Ishikawa (cell line): ENCODE results near the gene CTNND1.

Source experiments
- CEBPB ChIP-seq: IDR thresholded peaks from 2 replicates; pipeline ENCODE4 v1.6.1; 2012
- CREB1 ChIP-seq: IDR thresholded peaks from 2 replicates; pipeline ENCODE4 v1.6.1; 2012; ENCODE audit warnings: low read depth
- EGR1 ChIP-seq: IDR thresholded peaks from 2 replicates; pipeline ENCODE4 v1.6.1; 2012
- EP300 ChIP-seq: IDR thresholded peaks from 2 replicates; pipeline ENCODE4 v1.6.1; 2012; ENCODE audit warnings: borderline replicate concordance
- FOXM1 ChIP-seq: IDR thresholded peaks from 2 replicates; pipeline ENCODE4 v1.6.1; 2012; ENCODE audit warnings: low read depth, borderline replicate concordance
- NFIC ChIP-seq: IDR thresholded peaks from 2 replicates; pipeline ENCODE4 v1.6.1; 2012
- RAD21 ChIP-seq: IDR thresholded peaks from 2 replicates; pipeline ENCODE4 v1.6.1; 2012; ENCODE audit warnings: low read depth
- TAF1 ChIP-seq: IDR thresholded peaks from 2 replicates; pipeline ENCODE4 v1.6.1; 2012; ENCODE audit warnings: low read depth, mild to moderate bottlenecking
- TCF12 ChIP-seq: IDR thresholded peaks from 2 replicates; pipeline ENCODE4 v1.6.1; 2012; ENCODE audit warnings: low read depth
- YY1 ChIP-seq: IDR thresholded peaks from 2 replicates; pipeline ENCODE4 v1.6.1; 2012; ENCODE audit warnings: low read depth
- ZBTB7A ChIP-seq: IDR thresholded peaks from 2 replicates; pipeline ENCODE4 v1.6.1; 2012; ENCODE audit warnings: low read depth
- TF ChIP-seq, protein P1 (sequence below): IDR thresholded peaks from 2 replicates; pipeline ENCODE4 v1.6.1; 2012; ENCODE audit warnings: low read depth, mild to moderate bottlenecking
- TF ChIP-seq, protein P2 (sequence below): IDR thresholded peaks from 2 replicates; pipeline ENCODE4 v1.6.1; 2012
- TF ChIP-seq, protein P3 (sequence below): IDR thresholded peaks from 2 replicates; pipeline ENCODE4 v1.6.1; 2012

The CTNND1 gene

DNA sequence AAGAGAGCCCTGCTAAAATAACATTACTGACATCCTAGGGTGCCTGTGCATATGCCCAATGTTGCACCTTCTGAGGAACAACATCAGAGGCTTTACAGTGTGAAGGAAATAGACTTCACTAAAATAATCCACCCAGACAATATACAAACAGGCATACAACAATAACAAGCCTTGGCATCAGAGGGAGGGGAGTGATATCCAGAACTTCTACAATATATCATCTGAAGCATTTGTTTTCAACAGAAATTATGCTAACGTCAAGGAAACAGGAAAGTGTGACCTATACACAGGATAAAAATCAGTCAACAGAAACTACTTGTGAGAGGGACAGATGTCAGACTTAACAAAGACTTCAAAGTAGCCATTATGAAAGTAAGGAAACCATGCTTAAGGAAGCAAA, 81.3 kb downstream of the CTNND1 start:
- TF ChIP-seq CEBPB (no peak), CREB1 (no peak), TAF1 (no peak), EGR1 (no peak), RAD21 (no peak), TCF12 (no peak), EP300 (no peak), YY1 (no peak)
- TF ChIP-seq, protein P1, sequence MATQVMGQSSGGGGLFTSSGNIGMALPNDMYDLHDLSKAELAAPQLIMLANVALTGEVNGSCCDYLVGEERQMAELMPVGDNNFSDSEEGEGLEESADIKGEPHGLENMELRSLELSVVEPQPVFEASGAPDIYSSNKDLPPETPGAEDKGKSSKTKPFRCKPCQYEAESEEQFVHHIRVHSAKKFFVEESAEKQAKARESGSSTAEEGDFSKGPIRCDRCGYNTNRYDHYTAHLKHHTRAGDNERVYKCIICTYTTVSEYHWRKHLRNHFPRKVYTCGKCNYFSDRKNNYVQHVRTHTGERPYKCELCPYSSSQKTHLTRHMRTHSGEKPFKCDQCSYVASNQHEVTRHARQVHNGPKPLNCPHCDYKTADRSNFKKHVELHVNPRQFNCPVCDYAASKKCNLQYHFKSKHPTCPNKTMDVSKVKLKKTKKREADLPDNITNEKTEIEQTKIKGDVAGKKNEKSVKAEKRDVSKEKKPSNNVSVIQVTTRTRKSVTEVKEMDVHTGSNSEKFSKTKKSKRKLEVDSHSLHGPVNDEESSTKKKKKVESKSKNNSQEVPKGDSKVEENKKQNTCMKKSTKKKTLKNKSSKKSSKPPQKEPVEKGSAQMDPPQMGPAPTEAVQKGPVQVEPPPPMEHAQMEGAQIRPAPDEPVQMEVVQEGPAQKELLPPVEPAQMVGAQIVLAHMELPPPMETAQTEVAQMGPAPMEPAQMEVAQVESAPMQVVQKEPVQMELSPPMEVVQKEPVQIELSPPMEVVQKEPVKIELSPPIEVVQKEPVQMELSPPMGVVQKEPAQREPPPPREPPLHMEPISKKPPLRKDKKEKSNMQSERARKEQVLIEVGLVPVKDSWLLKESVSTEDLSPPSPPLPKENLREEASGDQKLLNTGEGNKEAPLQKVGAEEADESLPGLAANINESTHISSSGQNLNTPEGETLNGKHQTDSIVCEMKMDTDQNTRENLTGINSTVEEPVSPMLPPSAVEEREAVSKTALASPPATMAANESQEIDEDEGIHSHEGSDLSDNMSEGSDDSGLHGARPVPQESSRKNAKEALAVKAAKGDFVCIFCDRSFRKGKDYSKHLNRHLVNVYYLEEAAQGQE: no peak
- TF ChIP-seq, protein P2, sequence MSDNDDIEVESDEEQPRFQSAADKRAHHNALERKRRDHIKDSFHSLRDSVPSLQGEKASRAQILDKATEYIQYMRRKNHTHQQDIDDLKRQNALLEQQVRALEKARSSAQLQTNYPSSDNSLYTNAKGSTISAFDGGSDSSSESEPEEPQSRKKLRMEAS: no peak

- TF ChIP-seq, protein P2: no peak
- TF ChIP-seq, protein P3, sequence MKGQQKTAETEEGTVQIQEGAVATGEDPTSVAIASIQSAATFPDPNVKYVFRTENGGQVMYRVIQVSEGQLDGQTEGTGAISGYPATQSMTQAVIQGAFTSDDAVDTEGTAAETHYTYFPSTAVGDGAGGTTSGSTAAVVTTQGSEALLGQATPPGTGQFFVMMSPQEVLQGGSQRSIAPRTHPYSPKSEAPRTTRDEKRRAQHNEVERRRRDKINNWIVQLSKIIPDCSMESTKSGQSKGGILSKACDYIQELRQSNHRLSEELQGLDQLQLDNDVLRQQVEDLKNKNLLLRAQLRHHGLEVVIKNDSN: no peak
- TF ChIP-seq ZBTB7A (no peak), TCF12 (no peak), NFIC (no peak), CREB1 (no peak)
Observed at GRCh38 chr11:57867966-57868365, 106.4 kb downstream of the CTNND1 start.

- TF ChIP-seq YY1 (no peak), FOXM1 (no peak), RAD21 (no peak), TCF12 (no peak), NFIC (no peak), CREB1 (no peak), ZBTB7A (no peak), TAF1 (no peak), EGR1 (no peak), CEBPB (no peak)
- TF ChIP-seq, protein P2: no peak
- TF ChIP-seq, protein P3: no peak
- TF ChIP-seq, protein P1: no peak
Observed at GRCh38 chr11:57868491-57868890, 106.9 kb downstream of the CTNND1 start.
